GM23338 (cell line): ENCODE results near the gene MOB2.

Experiments used
- EZH2 ChIP-seq: fragments of 200-600 bp; sonication (generic); IDR thresholded peaks from one replicate; pipeline ENCODE4 v1.8.0; 2017; ENCODE audit warnings: antibody characterized with exemption, mild to moderate bottlenecking, low read depth; ENCODE audit not compliant: unreplicated experiment
- EZH2phosphoT487 ChIP-seq: fragments of 200-600 bp; sonication (generic); IDR thresholded peaks from one replicate; pipeline ENCODE4 v1.8.1; 2018; ENCODE audit warnings: antibody characterized with exemption; ENCODE audit not compliant: unreplicated experiment
- JUNB ChIP-seq: IDR thresholded peaks from one replicate; pipeline ENCODE4 v1.6.1; 2016; ENCODE audit warnings: antibody characterized with exemption; ENCODE audit not compliant: unreplicated experiment
- NANOG ChIP-seq: IDR thresholded peaks from 2 replicates; pipeline ENCODE4 v1.6.1; 2016; ENCODE audit warnings: antibody characterized with exemption, borderline replicate concordance
- POLR2AphosphoS5 ChIP-seq: IDR thresholded peaks from 2 replicates; pipeline ENCODE4 v1.6.1; 2016; ENCODE audit warnings: antibody characterized with exemption, low read depth
- TF ChIP-seq, protein P1 (sequence below), 2 experiments: fragments of 200-600 bp in 1 of 2; sonication (generic) in 1 of 2; conservative IDR thresholded peaks; 2 replicates each; pipeline versions ENCODE4 v1.5.1 to v1.6.1; 2016 to 2017; ENCODE audit warnings: antibody characterized with exemption in 2 of 2, low read depth in 2 of 2, mild to moderate bottlenecking in 2 of 2, moderate library complexity in 1 of 2
- TF ChIP-seq, protein P2 (sequence below): IDR thresholded peaks from one replicate; pipeline ENCODE4 v1.6.1; 2018; ENCODE audit warnings: antibody characterized with exemption; ENCODE audit not compliant: unreplicated experiment

DNA sequence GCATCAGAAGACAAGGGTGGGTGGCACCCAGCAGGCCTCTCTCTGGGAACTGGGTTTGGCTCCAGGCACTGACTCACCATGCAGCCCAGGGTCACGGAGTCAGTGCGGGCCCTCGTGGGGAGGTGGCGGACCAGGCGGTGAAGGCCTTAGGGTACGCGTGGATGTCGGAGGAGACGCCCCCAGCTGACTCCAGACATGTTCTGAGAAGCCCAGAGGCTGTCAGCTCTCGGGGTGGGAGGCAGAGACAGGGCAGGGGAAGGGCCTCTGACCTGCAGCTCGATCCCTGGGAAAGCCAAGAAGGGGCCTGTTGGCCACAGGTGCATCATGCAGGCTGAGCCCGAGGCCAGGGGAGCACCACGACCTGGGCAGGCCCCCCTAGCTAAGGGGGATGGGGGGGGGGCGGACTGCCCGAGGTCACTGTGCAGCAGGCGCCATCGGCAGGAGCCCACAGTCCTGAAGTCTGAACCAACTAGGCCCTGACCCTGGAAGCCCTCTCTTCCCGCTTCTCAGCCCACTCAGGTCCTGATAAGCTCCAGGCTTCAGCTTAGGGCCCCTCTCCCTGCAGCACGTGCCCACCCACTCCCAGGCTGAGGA is 18.0 kb downstream of the MOB2 start:
- TF ChIP-seq, protein P1, sequence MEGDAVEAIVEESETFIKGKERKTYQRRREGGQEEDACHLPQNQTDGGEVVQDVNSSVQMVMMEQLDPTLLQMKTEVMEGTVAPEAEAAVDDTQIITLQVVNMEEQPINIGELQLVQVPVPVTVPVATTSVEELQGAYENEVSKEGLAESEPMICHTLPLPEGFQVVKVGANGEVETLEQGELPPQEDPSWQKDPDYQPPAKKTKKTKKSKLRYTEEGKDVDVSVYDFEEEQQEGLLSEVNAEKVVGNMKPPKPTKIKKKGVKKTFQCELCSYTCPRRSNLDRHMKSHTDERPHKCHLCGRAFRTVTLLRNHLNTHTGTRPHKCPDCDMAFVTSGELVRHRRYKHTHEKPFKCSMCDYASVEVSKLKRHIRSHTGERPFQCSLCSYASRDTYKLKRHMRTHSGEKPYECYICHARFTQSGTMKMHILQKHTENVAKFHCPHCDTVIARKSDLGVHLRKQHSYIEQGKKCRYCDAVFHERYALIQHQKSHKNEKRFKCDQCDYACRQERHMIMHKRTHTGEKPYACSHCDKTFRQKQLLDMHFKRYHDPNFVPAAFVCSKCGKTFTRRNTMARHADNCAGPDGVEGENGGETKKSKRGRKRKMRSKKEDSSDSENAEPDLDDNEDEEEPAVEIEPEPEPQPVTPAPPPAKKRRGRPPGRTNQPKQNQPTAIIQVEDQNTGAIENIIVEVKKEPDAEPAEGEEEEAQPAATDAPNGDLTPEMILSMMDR (conservative IDR thresholded peaks at IDR 0.05; ENCODE audit: low read depth in 2 of 2), result no peak
- TF ChIP-seq, protein P2, sequence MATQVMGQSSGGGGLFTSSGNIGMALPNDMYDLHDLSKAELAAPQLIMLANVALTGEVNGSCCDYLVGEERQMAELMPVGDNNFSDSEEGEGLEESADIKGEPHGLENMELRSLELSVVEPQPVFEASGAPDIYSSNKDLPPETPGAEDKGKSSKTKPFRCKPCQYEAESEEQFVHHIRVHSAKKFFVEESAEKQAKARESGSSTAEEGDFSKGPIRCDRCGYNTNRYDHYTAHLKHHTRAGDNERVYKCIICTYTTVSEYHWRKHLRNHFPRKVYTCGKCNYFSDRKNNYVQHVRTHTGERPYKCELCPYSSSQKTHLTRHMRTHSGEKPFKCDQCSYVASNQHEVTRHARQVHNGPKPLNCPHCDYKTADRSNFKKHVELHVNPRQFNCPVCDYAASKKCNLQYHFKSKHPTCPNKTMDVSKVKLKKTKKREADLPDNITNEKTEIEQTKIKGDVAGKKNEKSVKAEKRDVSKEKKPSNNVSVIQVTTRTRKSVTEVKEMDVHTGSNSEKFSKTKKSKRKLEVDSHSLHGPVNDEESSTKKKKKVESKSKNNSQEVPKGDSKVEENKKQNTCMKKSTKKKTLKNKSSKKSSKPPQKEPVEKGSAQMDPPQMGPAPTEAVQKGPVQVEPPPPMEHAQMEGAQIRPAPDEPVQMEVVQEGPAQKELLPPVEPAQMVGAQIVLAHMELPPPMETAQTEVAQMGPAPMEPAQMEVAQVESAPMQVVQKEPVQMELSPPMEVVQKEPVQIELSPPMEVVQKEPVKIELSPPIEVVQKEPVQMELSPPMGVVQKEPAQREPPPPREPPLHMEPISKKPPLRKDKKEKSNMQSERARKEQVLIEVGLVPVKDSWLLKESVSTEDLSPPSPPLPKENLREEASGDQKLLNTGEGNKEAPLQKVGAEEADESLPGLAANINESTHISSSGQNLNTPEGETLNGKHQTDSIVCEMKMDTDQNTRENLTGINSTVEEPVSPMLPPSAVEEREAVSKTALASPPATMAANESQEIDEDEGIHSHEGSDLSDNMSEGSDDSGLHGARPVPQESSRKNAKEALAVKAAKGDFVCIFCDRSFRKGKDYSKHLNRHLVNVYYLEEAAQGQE, result no peak
- no peak for TF ChIP-seq EZH2phosphoT487
- TF ChIP-seq POLR2AphosphoS5, result no peak
- no peak for TF ChIP-seq JUNB
- TF ChIP-seq NANOG, result no peak
- no peak for TF ChIP-seq EZH2
